ENCODE measurements around the gene GJC2.

DNA sequence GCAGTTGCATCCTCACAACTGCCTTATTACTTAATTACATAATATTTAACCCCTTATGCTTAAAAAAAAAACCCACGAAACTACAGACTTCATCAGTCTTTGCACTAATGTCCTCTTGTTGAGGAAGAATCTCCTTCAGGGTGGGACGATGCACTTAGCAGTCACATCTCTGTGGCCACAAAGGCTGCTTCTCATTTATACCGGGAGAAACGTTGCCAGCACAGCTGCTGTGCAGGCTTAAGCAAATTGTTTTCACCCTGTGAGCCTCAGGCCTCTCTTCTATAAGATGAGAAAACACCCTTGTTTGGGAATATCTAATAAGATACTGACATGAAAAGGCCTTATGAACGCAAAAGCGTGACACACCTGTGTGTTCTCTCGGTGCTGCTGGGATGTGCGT is 55.2 kb downstream of the GJC2 start:
- no peak for TF ChIP-seq RAD21 (conservative IDR thresholded peaks at IDR 0.05)
- TF ChIP-seq CTCF (IDR thresholded peaks at IDR 0.05; ENCODE audit: poor library complexity, severe bottlenecking) = no peak

Data from neural cell (in vitro differentiated cells).